H1 (cell line): ENCODE results near the gene MACROD2. TPM values are rescaled to one million over a fixed set of nuclear protein-coding genes. Genes with fewer than 3 reads are reported as not detected.

Experiments
- CTCF ChIA-PET: fragments of 300-600 bp; sonication (Branson Sonifier 250); formaldehyde crosslinking; loops from one replicate; lab custom pipeline; 2021; ENCODE audit not compliant: partially characterized antibody; lab: Charles Lee
- POLR2A ChIA-PET: fragments of 300-600 bp; sonication (Branson Sonifier 250); formaldehyde crosslinking; loops from one replicate; lab custom pipeline; 2021; ENCODE audit warnings: inconsistent platforms; ENCODE audit not compliant: partially characterized antibody; lab: Charles Lee
- DNase-seq, 2 experiments: peaks; one replicate each; pipeline versions ENCODE4 v3.0.0 to v3.0.0-alpha.2; 2010 to 2022; ENCODE audit warnings: low spot score in 2 of 2, low read depth in 1 of 2, mixed read lengths in 1 of 2
- FAIRE-seq: peaks from 2 replicates; lab custom pipeline; 2011; peaks lifted over from hg19 to GRCh38; lab: Jason Lieb, UNC
- H2AFZ ChIP-seq: 2 replicates; pipeline ENCODE4 v1.8.1; 2012; ENCODE audit warnings: low read length, inconsistent platforms
- H2AK5ac ChIP-seq: 2 replicates; pipeline ENCODE4 v1.6.1; 2013; ENCODE audit warnings: low read depth, low read length
- H2BK120ac ChIP-seq: replicated peaks from 2 replicates; pipeline ENCODE3; 2013; ENCODE audit warnings: low read depth, low read length, inconsistent platforms
- H2BK12ac ChIP-seq: 2 replicates; pipeline ENCODE4 v1.6.1; 2013; ENCODE audit warnings: low read depth, low read length
- H2BK15ac ChIP-seq: 2 replicates; pipeline ENCODE4 v1.6.1; 2013; ENCODE audit warnings: low read length
- H2BK20ac ChIP-seq: 2 replicates; pipeline ENCODE4 v1.6.1; 2013; ENCODE audit warnings: low read length
- H2BK5ac ChIP-seq: 2 replicates; pipeline ENCODE4 v1.6.1; 2013; ENCODE audit warnings: low read depth, low read length
- H3K14ac ChIP-seq: 2 replicates; pipeline ENCODE4 v1.6.1; 2013; ENCODE audit warnings: inconsistent platforms; ENCODE audit not compliant: insufficient read length
- H3K18ac ChIP-seq: 2 replicates; pipeline ENCODE4 v1.6.1; 2013; ENCODE audit warnings: low read length; ENCODE audit errors: extremely low read depth
- H3K23ac ChIP-seq: 2 replicates; pipeline ENCODE4 v1.6.1; 2013; ENCODE audit warnings: inconsistent platforms; ENCODE audit not compliant: insufficient read length
- H3K23me2 ChIP-seq: 2 replicates; pipeline ENCODE4 v1.6.1; 2013; ENCODE audit warnings: low read depth, low read length
- H3K27ac ChIP-seq: 2 replicates; pipeline ENCODE4 v1.6.1; 2011; ENCODE audit warnings: low read depth, low read length, inconsistent platforms
- H3K27me3 ChIP-seq, 4 experiments: replicated peaks in 1 of 4; 1 replicate in 1 of 4; 2 replicates in 3 of 4; pipeline versions ENCODE4 v1.6.1 to v1.8.1; 2011 to 2013; ENCODE audit warnings: low read length in 3 of 4, mild to moderate bottlenecking in 3 of 4, inconsistent platforms in 2 of 4, mixed read lengths in 2 of 4, moderate library complexity in 1 of 4; ENCODE audit not compliant: control insufficient read depth in 3 of 4, insufficient read depth in 3 of 4; ENCODE audit errors: extremely low read depth in 1 of 4
- H3K36me3 ChIP-seq, 4 experiments: 2 replicates each; pipeline versions ENCODE4 v1.6.1 to v1.8.1; 2011 to 2013; ENCODE audit warnings: mild to moderate bottlenecking in 4 of 4, low read length in 3 of 4, moderate library complexity in 2 of 4, control low read depth in 1 of 4, inconsistent platforms in 1 of 4; ENCODE audit not compliant: insufficient read depth in 4 of 4, control insufficient read depth in 2 of 4
- H3K4ac ChIP-seq: replicated peaks from 2 replicates; pipeline ENCODE3; 2013; ENCODE audit warnings: low read length, low read depth, mixed read lengths, inconsistent platforms; ENCODE audit not compliant: insufficient read length
- H3K4me1 ChIP-seq, 4 experiments: replicated peaks in 1 of 4; 1 replicate in 1 of 4; 2 replicates in 3 of 4; pipeline versions ENCODE4 v1.6.1 to v1.8.1; 2011 to 2013; ENCODE audit warnings: low read length in 3 of 4, inconsistent platforms in 2 of 4, mixed read lengths in 1 of 4; ENCODE audit not compliant: insufficient read depth in 4 of 4, control insufficient read depth in 3 of 4
- H3K4me2 ChIP-seq, 2 experiments: 2 replicates each; pipeline versions ENCODE4 v1.6.1 to v1.8.1; 2011 to 2013; ENCODE audit warnings: low read depth in 2 of 2, low read length in 2 of 2, control low read depth in 1 of 2, inconsistent platforms in 1 of 2, mild to moderate bottlenecking in 1 of 2; ENCODE audit not compliant: insufficient read depth in 1 of 2
- H3K4me3 ChIP-seq, 4 experiments: fragments of 200-600, 300-600 bp in 1 of 4; sonication (generic), shearing (Covaris generic), sonication (Bioruptor Twin) in 1 of 4; 2 replicates each; pipeline versions ENCODE4 v1.5.1 to v1.8.1; 2011 to 2016; ENCODE audit warnings: low read length in 4 of 4, low read depth in 3 of 4, control low read depth in 2 of 4, inconsistent platforms in 2 of 4, mild to moderate bottlenecking in 2 of 4, mixed read lengths in 1 of 4, moderate library complexity in 1 of 4; ENCODE audit not compliant: insufficient read depth in 2 of 4; ENCODE audit errors: extremely low read depth in 1 of 4
- H3K56ac ChIP-seq: replicated peaks from 2 replicates; pipeline ENCODE3; 2013; ENCODE audit warnings: low read depth, mild to moderate bottlenecking, mixed read lengths, low read length, inconsistent platforms; ENCODE audit not compliant: insufficient read length
- H3K79me1 ChIP-seq: 2 replicates; pipeline ENCODE4 v1.6.1; 2013; ENCODE audit warnings: low read depth, low read length, control low read depth
- H3K79me2 ChIP-seq, 2 experiments: 2 replicates each; pipeline versions ENCODE4 v1.6.1 to v1.8.1; 2012 to 2013; ENCODE audit warnings: low read length in 2 of 2, mild to moderate bottlenecking in 2 of 2, inconsistent platforms in 1 of 2; ENCODE audit not compliant: insufficient read depth in 2 of 2, control insufficient read depth in 1 of 2
- H3K9ac ChIP-seq, 4 experiments: replicated peaks in 1 of 4; 1 replicate in 1 of 4; 2 replicates in 3 of 4; pipeline versions ENCODE4 v1.6.1 to v1.8.1; 2011 to 2013; ENCODE audit warnings: low read depth in 3 of 4, low read length in 3 of 4, control low read depth in 2 of 4, mild to moderate bottlenecking in 2 of 4, moderate library complexity in 2 of 4, inconsistent platforms in 1 of 4; ENCODE audit errors: extremely low read depth in 1 of 4
- H3K9me3 ChIP-seq, 2 experiments: 2 replicates each; pipeline versions ENCODE4 v1.6.1 to v1.8.1; 2012 to 2013; ENCODE audit warnings: mild to moderate bottlenecking in 2 of 2, moderate library complexity in 2 of 2, control low read depth in 1 of 2, inconsistent platforms in 1 of 2, low read depth in 1 of 2, low read length in 1 of 2, mixed read lengths in 1 of 2; ENCODE audit not compliant: insufficient read depth in 2 of 2
- H4K20me1 ChIP-seq, 2 experiments: replicated peaks in 1 of 2; 2 replicates each; pipeline versions ENCODE3 to v1.8.1; 2011 to 2013; ENCODE audit warnings: inconsistent platforms in 2 of 2, low read length in 2 of 2, mild to moderate bottlenecking in 1 of 2; ENCODE audit not compliant: insufficient read depth in 2 of 2, control insufficient read depth in 1 of 2
- H4K5ac ChIP-seq: 2 replicates; pipeline ENCODE4 v1.6.1; 2013; ENCODE audit warnings: low read length, low read depth, mixed read lengths, inconsistent platforms; ENCODE audit not compliant: insufficient read length
- H4K8ac ChIP-seq: 2 replicates; pipeline ENCODE4 v1.8.0; 2013; ENCODE audit warnings: mild to moderate bottlenecking, moderate library complexity, low read length, inconsistent platforms; ENCODE audit not compliant: insufficient read depth; ENCODE audit errors: extremely low read depth
- H4K91ac ChIP-seq: replicated peaks from 2 replicates; pipeline ENCODE3; 2013; ENCODE audit warnings: low read length, mixed read lengths, inconsistent platforms; ENCODE audit not compliant: insufficient read length
- CTCF ChIP-seq, 3 experiments: IDR thresholded peaks; 1 replicate in 2 of 3; 2 replicates in 1 of 3; pipeline versions ENCODE4 v1.5.1 to v1.6.1; 2011; ENCODE audit warnings: low read length in 3 of 3, mild to moderate bottlenecking in 3 of 3, inconsistent platforms in 2 of 3, low read depth in 1 of 3, moderate library complexity in 1 of 3; ENCODE audit not compliant: insufficient read depth in 1 of 3; ENCODE audit errors: control extremely low read depth in 1 of 3
- RAD21 ChIP-seq, 2 experiments: IDR thresholded peaks in 1 of 2; conservative IDR thresholded peaks in 1 of 2; 2 replicates each; pipeline ENCODE4 v1.6.1; 2011; ENCODE audit warnings: low read depth in 2 of 2, low read length in 2 of 2, improper control_type of control experiment in 1 of 2, inconsistent platforms in 1 of 2, mild to moderate bottlenecking in 1 of 2, moderate library complexity in 1 of 2
- SAP30 ChIP-seq: fragments of 300-600 bp; sonication (generic); IDR thresholded peaks from 2 replicates; pipeline ENCODE4 v1.7.1; 2012; ENCODE audit warnings: low read length, moderate library complexity, mild to moderate bottlenecking, inconsistent platforms; ENCODE audit not compliant: insufficient read depth, insufficient replicate concordance
- WGBS, 2 experiments: shearing (Covaris generic) in 1 of 2; methylation state at CpG; one replicate each; pipeline versions ENCODE4 v1.1.6 to v1.1.7; 2013 to 2015; ENCODE audit warnings: low lambda C conversion rate in 2 of 2, mixed read lengths in 2 of 2, inconsistent platforms in 1 of 2, low coverage in 1 of 2, missing lambda C conversion rate in 1 of 2; ENCODE audit not compliant: insufficient replicate concordance in 2 of 2, insufficient coverage in 1 of 2, insufficient read length in 1 of 2; ENCODE audit errors: extremely low coverage in 1 of 2, missing lambda C conversion rate in 1 of 2; 5-methylcytosine and 5-hydroxymethylcytosine counted together
- polyA plus RNA-seq, 7 experiments: library from polyadenylated mRNA; depleted of rRNA in 3 of 7; stranded (reverse) in 5 of 7; unstranded in 2 of 7; fragments of >200 nt in 5 of 7; fragments of 200-250 nt in 2 of 7; gene quantifications; 1 replicate in 5 of 7; 2 replicates in 1 of 7; 4 replicates in 1 of 7; pipeline versions ENCODE4 v1.2.1 to v1.2.3, GENCODE V29; 2011 to 2013; ENCODE audit warnings: missing spikeins in 2 of 7, mixed read lengths in 2 of 7
- total RNA-seq: library from RNA; stranded (reverse); fragmentation: NEBNext Ultra II Directional; extraction: Animal tissue kit (Norgen Biotek cat#: 25700); gene quantifications from 2 replicates; pipeline ENCODE4 v1.2.1, GENCODE V29; 2021

MACROD2 gene
- total and polyA plus RNA-seq, 2 of the 8 experiments (the other 6 are each of a cell fraction or from before 2014, with no cell fraction given): 0.70 to 3.9 TPM

GRCh38 chr20:15699431-15700146 lies 1704.3 kb downstream of the MACROD2 start:
- no peak overlapping the region for H3K4me2 ChIP-seq
- no peak overlapping the region for H3K9ac ChIP-seq
- H4K91ac ChIP-seq: no peak overlapping the region
- no peaks in the 10 kb centered on the region for H3K79me1 ChIP-seq
- no peaks in the 10 kb centered on the region for H3K23me2 ChIP-seq
- no peak overlapping the region for H3K18ac ChIP-seq
- no peak overlapping the region for H2BK15ac ChIP-seq
- H3K4me1 ChIP-seq: no peaks in the 10 kb centered on the region
- no peak overlapping the region for H4K5ac ChIP-seq
- H2BK5ac ChIP-seq: no peak overlapping the region
- peaks cover 0 to 1% of the 10 kb centered on the region in 2 experiments for H4K20me1 ChIP-seq
- H3K23ac ChIP-seq: no peak overlapping the region
- DNase-seq (peak in 1 of 2 experiments; percentile 59), FAIRE-seq (no peak)
- no peak overlapping the region for H3K56ac ChIP-seq
- ChIA-PET POLR2A (interaction anchor here (0.6 kb wide), 1 partner anchor 1912 kb away, joined by 3 read pairs; no protein-coding TSS in a partner anchor), CTCF (interaction anchor here (0.6 to 3.2 kb wide), 22 partner anchors 9 to 1013 kb away, joined by 3 to 24 read pairs (median 3); no protein-coding TSS in a partner anchor)
- H3K14ac ChIP-seq: no peak overlapping the region
- 0 out of 2 replicates have a peak overlapping the region, but pooled peaks have one; percentile 60 for H2AFZ ChIP-seq
- TF ChIP-seq SAP30 (no peak), RAD21 (IDR thresholded peaks at IDR 0.05 in 1 of 2, conservative IDR thresholded peaks at IDR 0.05 in 1 of 2; ENCODE audit: low read depth in 2 of 2, low read length in 2 of 2) (peak; percentile 22 to 40; a peak in 3 of 4 replicates), CTCF (IDR thresholded peaks at IDR 0.05; ENCODE audit: control extremely low read depth in 1 of 3, insufficient read depth in 1 of 3, low read depth in 1 of 3, low read length in 3 of 3) (peak in 2 of 3 experiments; percentile 24 to 41; a peak in 3 of 4 replicates)
- WGBS, 2 experiments: 94% methylated on average over 15 of the region's 15 CpGs; no CpG with 5 or more reads in 1 of the 2 experiments
- H3K4me3 ChIP-seq: no peak overlapping the region
- H3K79me2 ChIP-seq: no peaks in the 10 kb centered on the region
- H4K8ac ChIP-seq: no peak overlapping the region; the same call in 1 of the 2 replicates
- H3K4ac ChIP-seq: no peak overlapping the region
- peaks cover 2% of the 10 kb centered on the region in 2 experiments; a peak in 2 of 4 replicates for H3K9me3 ChIP-seq
- no peaks in the 10 kb centered on the region for H3K36me3 ChIP-seq
- no peaks in the 10 kb centered on the region for H3K27me3 ChIP-seq
- H2BK12ac ChIP-seq: no peak overlapping the region
- H3K27ac ChIP-seq: no peak overlapping the region
- no peak overlapping the region for H2BK20ac ChIP-seq
- no peak overlapping the region for H2AK5ac ChIP-seq
- H2BK120ac ChIP-seq: no peak overlapping the region
